HCT116 (cell line): ENCODE data around the gene HYI.

Source experiments
- CTCF ChIP-seq, 3 experiments: fragments of 200-600 bp in 1 of 3; sonication (generic) in 1 of 3; IDR thresholded peaks in 2 of 3; conservative IDR thresholded peaks in 1 of 3; 2 replicates each; pipeline ENCODE4 v1.5.1; 2012 to 2017; ENCODE audit warnings: low read depth in 2 of 3, low read length in 2 of 3, antibody characterized with exemption in 1 of 3, borderline replicate concordance in 1 of 3, control low read depth in 1 of 3, mild to moderate bottlenecking in 1 of 3, mixed read lengths in 1 of 3, mixed run types in 1 of 3, moderate library complexity in 1 of 3; ENCODE audit not compliant: insufficient read depth in 1 of 3
- EGR1 ChIP-seq: IDR thresholded peaks from 2 replicates; pipeline ENCODE4 v1.6.1; 2012; ENCODE audit warnings: low read depth
- EZH2phosphoT487 ChIP-seq: fragments of 200-600 bp; IDR thresholded peaks from 2 replicates; pipeline ENCODE4 v1.6.1; 2018; ENCODE audit warnings: antibody characterized with exemption, borderline replicate concordance
- FOSL1 ChIP-seq: IDR thresholded peaks from 2 replicates; pipeline ENCODE4 v1.6.1; 2012; ENCODE audit warnings: low read depth
- POLR2A ChIP-seq: IDR thresholded peaks from 2 replicates; pipeline ENCODE4 v1.7.0; 2011; ENCODE audit warnings: borderline replicate concordance; ENCODE audit not compliant: insufficient read depth, insufficient read length; ENCODE audit errors: extremely low read depth
- POLR2AphosphoS5 ChIP-seq: IDR thresholded peaks from 2 replicates; pipeline ENCODE4 v1.6.1; 2011; ENCODE audit warnings: mild to moderate bottlenecking, low read depth, low read length, moderate library complexity
- ZFX ChIP-seq: fragments of 450-650 bp; IDR thresholded peaks from 2 replicates; pipeline ENCODE4 v1.6.1; 2017

- TF ChIP-seq POLR2AphosphoS5 (peak; percentile 38), CTCF (IDR thresholded peaks at IDR 0.05 in 2 of 3, conservative IDR thresholded peaks at IDR 0.05 in 1 of 3; ENCODE audit: borderline replicate concordance in 1 of 3, insufficient read depth in 1 of 3, low read depth in 2 of 3, low read length in 2 of 3) (no peak), EGR1 (no peak), EZH2phosphoT487 (no peak), FOSL1 (no peak), ZFX (no peak), POLR2A (no peak)
Observed at GRCh38 chr1:43454270-43455011, 710 bp upstream of the HYI start.
